ENCODE results near the gene OR2V1. TPM values are rescaled to one million over a fixed set of nuclear protein-coding genes. Genes with fewer than 3 reads are reported as not detected.

OR2V1 gene
- total RNA-seq, 1 donor from 2014 or later: not detected

DNA sequence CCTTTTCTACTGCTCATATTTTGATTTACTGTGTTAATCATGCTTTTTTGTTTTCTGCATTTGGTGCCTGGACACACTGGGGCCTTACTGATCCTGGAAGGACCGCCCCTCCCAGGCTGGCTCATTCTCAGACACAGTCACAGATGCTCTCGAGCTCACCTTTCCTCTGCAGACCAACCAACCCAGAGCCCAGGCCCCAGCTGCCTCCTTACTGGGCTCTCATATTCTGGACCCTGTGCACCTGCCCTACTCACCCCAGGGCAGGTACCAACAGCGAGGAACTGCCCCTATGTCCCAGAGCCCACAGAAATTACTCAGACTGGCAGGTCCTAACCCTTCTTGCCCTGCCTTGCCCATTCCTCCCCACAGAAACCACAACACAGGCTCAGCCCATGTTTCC is 9.8 kb upstream of the OR2V1 start:
- H3K36me3 Mint-ChIP-seq (ENCODE audit: low read depth): no peaks in the 10 kb centered on the region
- no peak overlapping the region for H3K27ac Mint-ChIP-seq
- H3K4me1 Mint-ChIP-seq: no peaks in the 10 kb centered on the region
- peaks cover 2% of the 10 kb centered on the region for H3K9me3 Mint-ChIP-seq
- H3K4me3 Mint-ChIP-seq: no peak overlapping the region
- intact Hi-C loops (cut with micrococcal nuclease): no loop called here
- TF ChIP-seq, protein P1, sequence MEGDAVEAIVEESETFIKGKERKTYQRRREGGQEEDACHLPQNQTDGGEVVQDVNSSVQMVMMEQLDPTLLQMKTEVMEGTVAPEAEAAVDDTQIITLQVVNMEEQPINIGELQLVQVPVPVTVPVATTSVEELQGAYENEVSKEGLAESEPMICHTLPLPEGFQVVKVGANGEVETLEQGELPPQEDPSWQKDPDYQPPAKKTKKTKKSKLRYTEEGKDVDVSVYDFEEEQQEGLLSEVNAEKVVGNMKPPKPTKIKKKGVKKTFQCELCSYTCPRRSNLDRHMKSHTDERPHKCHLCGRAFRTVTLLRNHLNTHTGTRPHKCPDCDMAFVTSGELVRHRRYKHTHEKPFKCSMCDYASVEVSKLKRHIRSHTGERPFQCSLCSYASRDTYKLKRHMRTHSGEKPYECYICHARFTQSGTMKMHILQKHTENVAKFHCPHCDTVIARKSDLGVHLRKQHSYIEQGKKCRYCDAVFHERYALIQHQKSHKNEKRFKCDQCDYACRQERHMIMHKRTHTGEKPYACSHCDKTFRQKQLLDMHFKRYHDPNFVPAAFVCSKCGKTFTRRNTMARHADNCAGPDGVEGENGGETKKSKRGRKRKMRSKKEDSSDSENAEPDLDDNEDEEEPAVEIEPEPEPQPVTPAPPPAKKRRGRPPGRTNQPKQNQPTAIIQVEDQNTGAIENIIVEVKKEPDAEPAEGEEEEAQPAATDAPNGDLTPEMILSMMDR (IDR thresholded peaks at IDR 0.05): no peak
- ChIA-PET POLR2A (no interaction called here), CTCF (no interaction called here)
- H3K27me3 Mint-ChIP-seq: peaks cover 25% of the 10 kb centered on the region
- ATAC-seq (ENCODE audit: low read depth) (no peak), DNase-seq (no peak)

DNA sequence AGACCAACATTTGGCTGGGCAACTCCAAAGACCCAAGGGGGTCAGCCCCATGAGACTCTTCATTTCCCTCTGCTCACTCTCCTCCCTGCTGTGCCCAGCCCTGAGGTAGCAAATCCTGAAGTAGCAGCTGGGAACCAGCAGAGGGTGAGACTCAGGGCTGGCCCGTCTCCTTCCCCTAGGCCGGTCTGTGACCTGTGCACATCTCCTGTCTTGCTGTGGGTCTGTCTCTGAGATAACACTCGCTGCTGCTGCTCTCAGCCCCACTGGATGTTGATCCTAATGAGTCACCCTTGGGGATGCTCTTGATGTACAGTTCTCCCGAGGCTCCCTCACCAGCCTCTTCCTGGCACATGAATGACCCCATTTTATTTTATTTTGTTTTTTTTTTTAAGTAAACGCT is 7.3 kb upstream of the OR2V1 start:
- no peak for ATAC-seq (ENCODE audit: low read depth)
- POLR2A ChIA-PET: no interaction called here
- H3K9me3 Mint-ChIP-seq: peaks cover 2% of the 10 kb centered on the region

DNA sequence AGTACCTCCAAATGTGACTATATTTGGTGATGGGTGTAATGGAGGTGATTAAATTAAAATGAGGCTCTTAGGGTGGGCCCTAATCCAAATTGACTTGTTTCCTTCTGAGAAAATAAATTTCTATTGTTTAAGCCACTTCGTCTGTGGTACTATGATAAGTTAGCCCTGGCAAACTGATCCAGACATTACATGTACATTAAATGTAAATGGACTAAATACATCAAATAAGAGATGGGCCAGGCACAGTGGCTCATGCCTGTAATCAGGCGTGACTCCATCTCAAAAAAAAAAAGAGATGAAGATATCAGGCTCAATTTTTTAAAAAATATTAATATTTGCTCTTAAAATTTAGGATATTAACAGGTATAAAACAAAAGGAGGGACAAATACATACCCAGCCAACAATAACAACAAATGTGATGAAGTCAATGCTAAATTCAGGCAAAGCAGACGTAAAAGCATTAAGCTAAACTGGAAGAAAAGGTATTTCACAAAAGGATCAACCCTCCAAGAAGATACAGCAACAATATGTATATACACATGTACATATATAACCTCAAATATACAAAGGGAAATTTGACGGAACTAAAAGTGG is 5.5 kb upstream of the OR2V1 start:
- ATAC-seq (ENCODE audit: low read depth) (no peak), DNase-seq (no peak)
- Mint-ChIP-seq H3K36me3 (ENCODE audit: low read depth) (no peaks in the 10 kb centered on the region), H3K4me3 (no peak overlapping the region), H3K27me3 (peaks cover 26% of the 10 kb centered on the region), H3K4me1 (no peaks in the 10 kb centered on the region), H3K9me3 (peaks cover 2% of the 10 kb centered on the region), H3K27ac (no peak overlapping the region)
- TF ChIP-seq, protein P1 (IDR thresholded peaks at IDR 0.05): no peak
- ChIA-PET POLR2A (interaction anchor here (0.7 kb wide), 1 partner anchor 305 kb away, joined by 3 read pairs; no protein-coding TSS in a partner anchor), CTCF (no interaction called here)
- intact Hi-C loops (cut with micrococcal nuclease): no loop called here

More for the DNA sequence above, 7.3 kb upstream of the OR2V1 start:
- Mint-ChIP-seq H3K27me3 (peaks cover 22% of the 10 kb centered on the region), H3K4me3 (no peak overlapping the region), H3K27ac (no peak overlapping the region), H3K4me1 (no peaks in the 10 kb centered on the region), H3K36me3 (ENCODE audit: low read depth) (no peaks in the 10 kb centered on the region)
- TF ChIP-seq, protein P1 (IDR thresholded peaks at IDR 0.05): no peak
- CTCF ChIA-PET: no interaction called here
- intact Hi-C loops (cut with micrococcal nuclease): no loop called here
- DNase-seq: no peak

DNA sequence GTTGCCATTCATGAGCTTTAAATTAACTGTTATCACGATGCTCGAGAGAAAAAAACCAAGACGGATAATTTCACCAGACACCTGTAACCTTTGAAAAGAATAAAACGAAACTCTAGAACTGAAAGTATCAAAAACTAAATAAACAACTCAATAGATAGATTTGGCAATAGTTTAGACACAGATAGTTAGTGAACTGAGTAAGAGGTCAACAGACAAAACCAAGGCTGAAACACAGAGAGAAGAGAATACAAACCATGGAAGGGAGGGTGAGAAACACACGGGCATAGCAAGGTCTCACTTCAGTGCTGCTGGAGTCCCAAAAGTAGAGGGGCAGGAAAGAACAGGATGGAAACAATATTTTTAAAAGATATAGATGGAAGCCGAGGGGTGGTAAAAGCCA is 3.3 kb upstream of the OR2V1 start:
- peaks cover 26% of the 10 kb centered on the region for H3K27me3 Mint-ChIP-seq
- CTCF ChIA-PET: no interaction called here
- H3K4me3 Mint-ChIP-seq: no peak overlapping the region
- H3K4me1 Mint-ChIP-seq: no peaks in the 10 kb centered on the region
- TF ChIP-seq, protein P1 (IDR thresholded peaks at IDR 0.05): no peak
- H3K36me3 Mint-ChIP-seq (ENCODE audit: low read depth): no peaks in the 10 kb centered on the region
- intact Hi-C loops (cut with micrococcal nuclease): no loop called here
- no peak overlapping the region for H3K27ac Mint-ChIP-seq
- DNase-seq (no peak), ATAC-seq (ENCODE audit: low read depth) (no peak)
- H3K9me3 Mint-ChIP-seq: peaks cover 2% of the 10 kb centered on the region
- POLR2A ChIA-PET: no interaction called here

DNA sequence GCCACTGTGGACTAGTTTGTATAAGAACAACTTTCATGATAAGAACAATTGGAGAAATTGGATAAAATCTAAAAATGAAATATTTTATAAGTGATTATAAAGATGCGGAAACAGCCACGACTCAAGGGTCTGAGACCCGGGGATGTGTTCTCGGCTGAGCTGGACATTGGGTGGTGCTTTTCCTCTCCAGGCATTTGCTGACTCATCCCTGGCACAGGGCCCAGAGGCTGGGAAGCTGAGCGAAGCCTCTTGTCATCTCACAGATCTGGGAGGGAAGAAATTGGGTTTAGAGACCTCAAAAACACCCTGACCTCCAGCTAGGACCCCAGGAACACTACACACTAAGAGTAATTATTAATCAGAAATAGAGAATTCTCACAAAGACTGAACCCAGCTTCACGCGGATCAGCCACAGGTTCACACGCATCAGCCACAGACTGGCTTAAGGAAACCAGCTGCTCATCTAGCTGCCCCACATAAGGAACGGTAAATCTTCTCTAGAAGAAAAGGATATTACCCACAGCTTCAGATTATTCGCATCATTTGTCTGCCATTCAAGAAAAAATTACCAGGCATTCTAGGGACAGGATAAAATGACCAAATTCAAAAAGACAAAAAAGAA is 2.8 kb upstream of the OR2V1 start:
- no peak overlapping the region for H3K4me3 Mint-ChIP-seq
- peaks cover 28% of the 10 kb centered on the region for H3K27me3 Mint-ChIP-seq
- no peaks in the 10 kb centered on the region for H3K4me1 Mint-ChIP-seq
- ATAC-seq (ENCODE audit: low read depth) (no peak), DNase-seq (no peak)
- peaks cover 2% of the 10 kb centered on the region for H3K9me3 Mint-ChIP-seq
- intact Hi-C loops (cut with micrococcal nuclease): no loop called here
- TF ChIP-seq, protein P1 (IDR thresholded peaks at IDR 0.05): no peak
- ChIA-PET CTCF (no interaction called here), POLR2A (no interaction called here)
- no peak overlapping the region for H3K27ac Mint-ChIP-seq
- no peaks in the 10 kb centered on the region for H3K36me3 Mint-ChIP-seq (ENCODE audit: low read depth)
